ACC112 (cell line): Measurements from ENCODE around the gene DYNLT1.

Experiments used
- H2AFZ ChIP-seq: fragments of 200-600 bp; sonication (generic); one replicate; pipeline ENCODE4 v1.6.0; 2017; ENCODE audit warnings: antibody characterized with exemption, low read length; ENCODE audit not compliant: unreplicated experiment
- H3K27ac ChIP-seq: fragments of 200-600 bp; sonication (generic); 2 replicates; pipeline ENCODE4 v1.5.1; 2014; ENCODE audit warnings: low read depth, mild to moderate bottlenecking, antibody characterized with exemption, low read length, moderate library complexity
- H3K27me3 ChIP-seq: fragments of 200-600 bp; sonication (generic); 2 replicates; pipeline ENCODE4 v1.6.1; 2014; ENCODE audit warnings: mild to moderate bottlenecking, antibody characterized with exemption, low read length, moderate library complexity, mixed read lengths; ENCODE audit not compliant: insufficient read depth
- H3K36me3 ChIP-seq: fragments of 200-600 bp; sonication (generic); 2 replicates; pipeline ENCODE4 v1.6.1; 2016; ENCODE audit warnings: mild to moderate bottlenecking, antibody characterized with exemption, low read length, moderate library complexity, mixed read lengths; ENCODE audit not compliant: insufficient read depth
- H3K4me1 ChIP-seq: fragments of 200-600 bp; sonication (generic); one replicate; pipeline ENCODE4 v1.6.1; 2016; ENCODE audit warnings: low read length, mixed read lengths; ENCODE audit not compliant: insufficient read depth, unreplicated experiment, control insufficient read depth
- H3K4me3 ChIP-seq: fragments of 200-600 bp; sonication (generic); 2 replicates; pipeline ENCODE4 v1.5.1; 2014; ENCODE audit warnings: mild to moderate bottlenecking, low read depth, low read length
- H3K79me2 ChIP-seq: fragments of 200-600 bp; sonication (generic); one replicate; pipeline ENCODE4 v1.6.0; 2016; ENCODE audit warnings: low read length; ENCODE audit not compliant: control insufficient read depth, unreplicated experiment, insufficient read depth

The DYNLT1 gene

DNA sequence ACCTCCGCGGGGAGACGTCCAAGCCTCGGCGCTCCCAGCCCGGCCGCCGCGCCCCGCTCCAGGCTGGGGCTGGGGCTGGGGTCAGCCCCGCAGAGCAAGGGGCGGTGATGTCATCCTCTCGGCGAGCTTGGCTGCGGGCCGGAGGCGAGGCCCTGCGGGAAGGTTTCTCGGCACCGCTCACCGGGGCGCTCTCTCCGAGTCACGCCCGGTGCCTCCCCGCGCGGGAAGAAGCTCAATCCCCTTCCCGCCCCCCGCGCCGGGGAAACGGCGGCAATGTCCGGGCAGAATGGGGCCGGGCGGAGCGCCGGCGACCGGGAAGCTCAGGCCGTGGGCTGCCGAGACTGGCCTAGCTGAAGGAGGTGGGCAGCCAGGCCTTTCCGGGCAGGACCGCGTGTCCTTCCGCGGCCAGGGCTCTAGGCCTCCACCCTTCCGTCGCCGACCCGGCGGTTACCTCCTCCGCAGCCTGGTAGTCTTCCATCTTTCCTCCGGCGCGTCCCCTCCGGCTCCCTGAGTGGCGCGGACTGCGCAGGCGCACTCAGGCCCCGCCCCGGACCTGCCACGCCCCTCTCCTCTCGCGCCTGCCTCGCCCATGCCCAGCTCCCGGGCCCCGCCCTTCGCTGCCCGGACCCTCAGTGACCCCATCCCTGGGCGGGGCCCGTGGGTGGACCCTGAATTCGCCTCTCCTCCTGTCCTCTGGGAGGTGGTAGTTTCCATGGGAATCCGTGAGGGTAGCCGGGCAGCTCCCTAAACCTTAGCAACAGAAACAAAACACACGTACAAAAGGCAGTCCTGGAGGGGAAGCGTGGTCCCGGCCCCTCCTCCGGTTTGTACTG lies at the start of gene DYNLT1:
DYNLT1 (minus strand) TSS at position 513 of the 833 bp plus-strand sequence; CDS start at position 478, 35 bp downstream.
- Histone ChIP-seq H3K36me3 (peaks cover 5% of the 10 kb centered on the region; the same call in 1 of the 2 replicates), H3K27ac (peak within 1 kb of the TSS; percentile 84), H3K4me3 (peak within 1 kb of the TSS; percentile 92), H2AFZ (no peak within 1 kb of the TSS), H3K79me2 (peaks cover 46% of the 10 kb centered on the region), H3K27me3 (no peaks in the 10 kb centered on the region), H3K4me1 (peaks cover 36% of the 10 kb centered on the region)

GRCh38 chr6:158688860-158689259 lies 44.3 kb upstream of the DYNLT1 start:
- H2AFZ ChIP-seq = peak overlapping the region; percentile 19
- peak overlapping the region; percentile 6; the same call in 1 of the 2 replicates for H3K27ac ChIP-seq
- peaks cover 4% of the 10 kb centered on the region for H3K4me1 ChIP-seq
- H3K27me3 ChIP-seq = no peaks in the 10 kb centered on the region
- H3K36me3 ChIP-seq = no peaks in the 10 kb centered on the region
- no peaks in the 10 kb centered on the region for H3K79me2 ChIP-seq
- no peak overlapping the region for H3K4me3 ChIP-seq

- H3K4me3 ChIP-seq = no peak overlapping the region
- no peaks in the 10 kb centered on the region for H3K79me2 ChIP-seq
- H2AFZ ChIP-seq = no peak overlapping the region
- peaks cover 4% of the 10 kb centered on the region for H3K4me1 ChIP-seq
- no peak overlapping the region for H3K27ac ChIP-seq
- H3K36me3 ChIP-seq = no peaks in the 10 kb centered on the region
- no peaks in the 10 kb centered on the region for H3K27me3 ChIP-seq
These were observed 43.0 kb upstream of the DYNLT1 start for GRCh38 chr6:158687506-158687905.

DNA sequence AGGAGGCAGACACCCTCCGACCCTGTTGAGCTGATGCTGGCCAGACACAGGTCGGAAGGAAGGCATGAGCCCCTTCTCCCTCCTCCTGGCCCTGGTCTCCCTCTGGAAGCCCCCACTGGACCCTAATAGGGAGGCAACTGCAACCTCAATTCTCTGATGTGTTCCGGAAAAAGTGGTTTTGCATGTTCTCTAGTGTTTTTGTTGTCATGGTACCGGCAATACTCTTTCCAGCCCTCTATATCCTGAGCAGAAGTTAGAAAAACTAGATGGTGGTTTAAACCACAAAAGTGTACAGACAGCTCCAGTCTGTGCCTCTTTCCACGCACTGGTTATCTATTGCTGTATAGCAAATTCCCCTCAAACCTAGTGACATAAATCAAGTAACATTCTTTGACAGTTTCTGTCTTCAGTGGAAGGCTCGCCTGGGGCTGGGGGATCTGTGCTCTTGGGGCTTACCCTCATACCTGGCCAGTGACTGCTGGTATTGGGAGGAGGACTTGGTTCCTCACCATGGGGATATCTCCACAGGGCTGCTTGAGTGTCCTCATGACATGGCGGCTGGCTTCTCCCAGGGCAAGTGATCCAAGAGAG lies 42.3 kb upstream of the DYNLT1 start:
- H3K4me1 ChIP-seq = peaks cover 4% of the 10 kb centered on the region
- H3K27ac ChIP-seq = no peak overlapping the region
- no peaks in the 10 kb centered on the region for H3K79me2 ChIP-seq
- H3K36me3 ChIP-seq = no peaks in the 10 kb centered on the region
- no peak overlapping the region for H2AFZ ChIP-seq
- H3K4me3 ChIP-seq = no peak overlapping the region
- no peaks in the 10 kb centered on the region for H3K27me3 ChIP-seq

DNA sequence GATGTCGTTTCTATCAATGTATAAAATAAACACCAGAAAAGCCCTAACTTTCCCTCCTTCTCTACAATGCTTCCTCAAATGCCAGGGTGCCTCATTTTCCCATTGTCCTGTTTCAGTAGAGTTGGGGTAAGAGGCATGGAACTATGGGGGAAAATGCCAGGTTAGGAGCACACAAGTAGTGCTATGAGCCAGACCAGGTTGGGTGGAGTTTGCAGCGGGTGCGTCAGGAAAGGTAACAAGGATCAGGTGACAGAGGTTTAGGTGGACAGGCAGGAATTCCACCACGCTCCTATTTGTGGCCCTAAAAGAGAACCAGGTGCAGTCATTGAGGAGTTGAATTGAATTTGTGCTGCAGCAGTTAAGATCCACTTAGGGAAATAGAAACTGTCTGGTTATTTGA lies 41.8 kb upstream of the DYNLT1 start:
- no peaks in the 10 kb centered on the region for H3K27me3 ChIP-seq
- H3K79me2 ChIP-seq = no peaks in the 10 kb centered on the region
- peaks cover 4% of the 10 kb centered on the region for H3K4me1 ChIP-seq
- H2AFZ ChIP-seq = no peak overlapping the region
- H3K4me3 ChIP-seq = no peak overlapping the region
- H3K36me3 ChIP-seq = no peaks in the 10 kb centered on the region
- no peak overlapping the region for H3K27ac ChIP-seq

DNA sequence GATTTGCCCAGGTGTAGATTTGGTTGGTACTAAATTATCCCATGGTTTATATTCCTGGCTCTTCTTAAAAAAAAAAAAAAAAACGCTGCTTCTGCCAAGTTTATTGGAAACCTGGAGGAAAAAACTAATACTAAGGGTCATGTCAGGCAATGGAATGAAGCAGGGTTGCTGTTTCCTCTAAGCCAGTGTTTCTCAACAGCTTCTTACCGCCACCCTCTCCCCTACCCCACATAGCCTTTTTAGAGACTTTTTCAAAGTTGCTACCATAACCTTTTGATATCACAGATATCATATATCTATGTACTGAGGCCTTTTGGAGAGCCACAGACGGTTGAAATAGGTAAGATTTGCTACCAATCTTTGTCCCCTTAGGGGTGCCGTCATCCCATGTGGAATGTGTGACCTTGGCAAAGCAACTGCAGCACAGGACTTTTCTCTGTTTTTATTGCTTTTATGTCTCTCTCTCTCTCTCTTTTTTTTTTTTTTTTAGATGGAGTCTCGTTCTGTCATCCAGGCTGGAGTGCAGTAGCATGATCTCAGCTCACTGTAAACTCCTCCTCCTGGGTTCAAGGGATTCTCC lies 40.3 kb upstream of the DYNLT1 start:
- Histone ChIP-seq H3K27ac (no peak overlapping the region), H2AFZ (no peak overlapping the region), H3K79me2 (no peaks in the 10 kb centered on the region), H3K4me1 (peaks cover 4% of the 10 kb centered on the region), H3K36me3 (no peaks in the 10 kb centered on the region), H3K4me3 (no peak overlapping the region), H3K27me3 (no peaks in the 10 kb centered on the region)

DNA sequence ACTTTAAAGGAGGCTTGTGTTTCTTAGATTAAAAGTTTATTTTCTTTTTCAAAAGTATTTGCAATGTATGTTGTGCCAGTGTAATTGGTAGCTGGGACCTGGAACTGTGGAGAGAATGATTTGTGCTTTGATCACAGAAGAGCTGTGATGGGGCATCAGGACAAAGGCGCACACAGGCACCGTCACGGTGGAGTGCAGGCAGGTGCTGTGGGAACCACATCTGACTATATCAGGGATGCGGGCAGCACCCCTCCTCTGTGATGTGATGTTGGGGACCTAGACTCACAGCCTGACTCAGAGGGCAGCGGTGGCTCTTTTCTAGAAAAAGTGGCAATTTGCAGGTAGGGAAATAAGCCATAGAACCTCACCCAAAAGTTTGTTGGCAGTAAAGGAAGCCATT lies 39.8 kb upstream of the DYNLT1 start:
- H3K4me1 ChIP-seq = peaks cover 4% of the 10 kb centered on the region
- no peak overlapping the region for H2AFZ ChIP-seq
- H3K36me3 ChIP-seq = no peaks in the 10 kb centered on the region
- H3K4me3 ChIP-seq = no peak overlapping the region
- no peaks in the 10 kb centered on the region for H3K79me2 ChIP-seq
- no peaks in the 10 kb centered on the region for H3K27me3 ChIP-seq
- H3K27ac ChIP-seq = no peak overlapping the region

DNA sequence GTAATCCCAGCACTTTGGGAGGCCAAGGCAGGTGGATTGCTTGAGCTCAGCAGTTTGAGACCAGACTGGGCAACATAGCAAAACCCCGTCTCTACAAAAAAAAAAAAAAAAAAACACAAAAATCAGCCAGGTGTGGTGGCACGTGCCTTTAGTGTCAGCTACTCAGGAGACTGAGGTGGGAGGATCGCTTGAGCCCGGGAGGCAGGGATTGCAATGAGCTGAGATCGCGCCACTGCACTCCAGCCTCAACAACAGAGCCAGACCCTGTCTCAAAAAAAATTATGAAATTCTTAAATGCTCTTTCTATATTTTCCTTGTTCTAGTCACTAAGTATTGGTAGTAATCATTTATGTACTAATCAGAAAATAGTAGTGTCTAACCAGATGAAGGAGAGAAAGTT lies 35.9 kb upstream of the DYNLT1 start:
- Histone ChIP-seq H3K4me1 (no peaks in the 10 kb centered on the region), H3K4me3 (no peak overlapping the region), H3K36me3 (no peaks in the 10 kb centered on the region), H3K27ac (no peak overlapping the region), H2AFZ (no peak overlapping the region), H3K79me2 (no peaks in the 10 kb centered on the region), H3K27me3 (no peaks in the 10 kb centered on the region)

- no peaks in the 10 kb centered on the region for H3K36me3 ChIP-seq
- no peak overlapping the region for H3K27ac ChIP-seq
- no peak overlapping the region for H3K4me3 ChIP-seq
- no peaks in the 10 kb centered on the region for H3K4me1 ChIP-seq
- no peaks in the 10 kb centered on the region for H3K27me3 ChIP-seq
- H3K79me2 ChIP-seq = no peaks in the 10 kb centered on the region
- no peak overlapping the region for H2AFZ ChIP-seq
These were observed 35.5 kb upstream of the DYNLT1 start for GRCh38 chr6:158680015-158680414.

DNA sequence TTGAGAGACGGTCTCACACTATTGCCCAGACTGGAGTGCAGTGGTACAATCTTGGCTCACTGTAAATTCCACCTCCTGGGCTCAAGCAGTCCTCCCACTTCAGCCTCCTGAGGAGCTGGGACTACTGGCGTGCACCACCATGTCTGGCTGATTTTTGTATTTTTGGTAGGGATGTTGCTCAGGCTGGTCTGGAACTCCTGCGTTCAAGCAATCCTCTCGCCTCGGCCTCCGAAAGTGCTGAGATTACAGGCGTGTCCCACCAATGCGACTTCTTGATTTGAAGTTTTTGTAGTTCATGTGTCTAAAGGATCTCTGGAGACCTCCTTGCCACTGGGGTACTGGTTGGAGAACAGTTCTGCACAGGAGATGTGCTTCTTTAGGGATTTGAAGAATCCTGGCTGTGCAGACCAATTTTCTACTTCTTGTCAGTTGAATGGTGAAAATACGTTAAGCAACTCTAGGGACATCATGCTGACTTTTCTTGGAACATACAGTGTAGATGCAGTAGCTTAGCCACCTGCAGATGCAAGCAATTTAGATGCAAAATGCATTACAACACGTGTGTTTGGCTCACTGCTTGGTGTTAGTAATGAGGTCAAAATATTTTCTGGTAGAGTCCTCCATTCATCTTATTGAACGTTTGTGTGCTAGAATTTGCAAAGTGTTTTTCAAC lies 33.5 kb upstream of the DYNLT1 start:
- Histone ChIP-seq H3K36me3 (no peaks in the 10 kb centered on the region), H3K79me2 (no peaks in the 10 kb centered on the region), H3K4me3 (no peak overlapping the region), H3K27ac (no peak overlapping the region), H3K4me1 (no peaks in the 10 kb centered on the region), H2AFZ (no peak overlapping the region), H3K27me3 (no peaks in the 10 kb centered on the region)
